ENCODE data around the gene NR2E1.

Gene NR2E1

DNA sequence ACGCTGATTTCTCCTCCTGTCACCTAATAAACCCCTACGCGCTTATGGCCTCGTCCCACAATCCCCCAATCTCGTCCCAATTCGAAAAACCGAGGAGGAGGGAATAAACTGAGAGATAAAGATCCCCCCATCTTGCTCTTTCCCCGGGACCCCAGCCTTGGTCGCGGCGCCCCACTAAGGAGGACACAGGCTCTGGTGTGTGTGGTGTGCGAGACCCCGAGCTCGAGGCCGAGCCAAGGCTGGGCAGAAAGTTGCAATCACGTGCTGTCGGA, 1.3 kb upstream of the NR2E1 start:
- H3K9ac ChIP-seq (ENCODE audit: low read depth in 1 of 2, low read length in 2 of 2): no peak overlapping the region
- H3K27me3 ChIP-seq (ENCODE audit: control insufficient read depth in 1 of 2, insufficient read depth in 2 of 2, low read length in 2 of 2): peaks cover 99 to 100% of the 10 kb centered on the region in 2 donors
- peaks cover 23 to 41% of the 10 kb centered on the region in 2 donors for H3K4me1 ChIP-seq (ENCODE audit: control insufficient read depth in 1 of 2, insufficient read depth in 2 of 2, low read length in 2 of 2)
- no peak overlapping the region for H3K4me3 ChIP-seq (ENCODE audit: low read depth in 1 of 2, low read length in 2 of 2)
- no peaks in the 10 kb centered on the region for H3K36me3 ChIP-seq (ENCODE audit: control insufficient read depth in 1 of 2, insufficient read depth in 2 of 2, low read length in 2 of 2)
- no peak overlapping the region for H3K27ac ChIP-seq (ENCODE audit: low read depth, low read length)
- H3K9me3 ChIP-seq (ENCODE audit: control insufficient read depth in 1 of 2, low read length in 2 of 2): no peaks in the 10 kb centered on the region

DNA sequence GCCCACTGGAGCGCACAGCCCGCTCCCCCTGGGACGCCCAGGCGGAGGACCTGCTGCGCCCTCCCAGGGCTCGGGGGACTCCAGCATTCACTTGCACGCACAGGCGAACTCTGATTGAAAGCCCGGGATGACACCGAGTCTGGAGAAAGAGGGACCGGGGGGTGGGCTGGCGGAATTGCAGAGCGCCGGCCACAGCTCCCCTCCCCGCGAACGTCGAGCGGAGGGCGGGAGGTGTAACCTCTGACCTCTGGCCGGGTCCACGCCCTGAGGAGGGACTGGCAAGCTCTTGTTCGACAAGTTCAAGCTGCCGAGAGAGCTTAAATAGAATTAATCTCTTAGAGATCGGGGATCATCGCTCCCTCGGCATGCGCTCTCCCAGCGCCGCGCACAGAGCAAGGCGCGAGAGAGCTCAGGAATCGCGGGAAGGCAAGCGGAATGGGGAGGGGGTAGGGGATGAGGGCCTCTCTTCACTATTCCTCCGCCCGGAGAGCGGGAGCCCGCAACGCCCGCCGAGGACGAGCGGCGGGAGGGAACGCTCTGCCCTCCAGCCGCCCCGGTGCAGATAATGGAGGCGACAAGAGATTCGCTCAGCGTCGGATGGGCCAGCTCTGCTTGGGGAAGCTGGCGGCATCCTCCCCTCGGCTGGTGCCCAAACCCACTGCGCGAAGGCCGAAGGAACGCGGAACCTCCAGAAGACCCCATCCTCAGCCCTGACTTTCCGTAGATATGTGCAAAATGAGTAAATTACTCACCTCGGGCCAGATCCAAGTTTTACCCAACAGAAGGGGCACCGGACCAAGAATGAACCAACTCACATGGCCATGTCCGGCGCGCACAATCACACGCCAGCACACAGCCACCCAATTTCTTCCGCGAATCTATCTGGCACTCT, 761 bp upstream of the NR2E1 start:
- Histone ChIP-seq H3K4me3 (ENCODE audit: low read depth in 1 of 2, low read length in 2 of 2) (peak overlapping the region in 1 of 2 donors; percentile 23), H3K9ac (ENCODE audit: low read depth in 1 of 2, low read length in 2 of 2) (no peak overlapping the region), H3K36me3 (ENCODE audit: control insufficient read depth in 1 of 2, insufficient read depth in 2 of 2, low read length in 2 of 2) (no peaks in the 10 kb centered on the region), H3K27me3 (ENCODE audit: control insufficient read depth in 1 of 2, insufficient read depth in 2 of 2, low read length in 2 of 2) (peaks cover 97 to 98% of the 10 kb centered on the region in 2 donors), H3K4me1 (ENCODE audit: control insufficient read depth in 1 of 2, insufficient read depth in 2 of 2, low read length in 2 of 2) (peaks cover 25 to 42% of the 10 kb centered on the region in 2 donors), H3K9me3 (ENCODE audit: control insufficient read depth in 1 of 2, low read length in 2 of 2) (no peaks in the 10 kb centered on the region), H3K27ac (ENCODE audit: low read depth, low read length) (no peak overlapping the region)

GRCh38 chr6:108166664-108167448, 1.0 kb downstream of the NR2E1 start:
- H3K4me1 ChIP-seq (ENCODE audit: control insufficient read depth in 1 of 2, insufficient read depth in 2 of 2, low read length in 2 of 2): peaks cover 25 to 42% of the 10 kb centered on the region in 2 donors
- H3K27ac ChIP-seq (ENCODE audit: low read depth, low read length): no peak overlapping the region
- no peaks in the 10 kb centered on the region for H3K36me3 ChIP-seq (ENCODE audit: control insufficient read depth in 1 of 2, insufficient read depth in 2 of 2, low read length in 2 of 2)
- no peak overlapping the region for H3K9ac ChIP-seq (ENCODE audit: low read depth in 1 of 2, low read length in 2 of 2)
- peaks cover 97 to 98% of the 10 kb centered on the region in 2 donors for H3K27me3 ChIP-seq (ENCODE audit: control insufficient read depth in 1 of 2, insufficient read depth in 2 of 2, low read length in 2 of 2)
- H3K9me3 ChIP-seq (ENCODE audit: control insufficient read depth in 1 of 2, low read length in 2 of 2): no peaks in the 10 kb centered on the region
- peak overlapping the region; percentile 10 to 30 for H3K4me3 ChIP-seq (ENCODE audit: low read depth in 1 of 2, low read length in 2 of 2)

DNA sequence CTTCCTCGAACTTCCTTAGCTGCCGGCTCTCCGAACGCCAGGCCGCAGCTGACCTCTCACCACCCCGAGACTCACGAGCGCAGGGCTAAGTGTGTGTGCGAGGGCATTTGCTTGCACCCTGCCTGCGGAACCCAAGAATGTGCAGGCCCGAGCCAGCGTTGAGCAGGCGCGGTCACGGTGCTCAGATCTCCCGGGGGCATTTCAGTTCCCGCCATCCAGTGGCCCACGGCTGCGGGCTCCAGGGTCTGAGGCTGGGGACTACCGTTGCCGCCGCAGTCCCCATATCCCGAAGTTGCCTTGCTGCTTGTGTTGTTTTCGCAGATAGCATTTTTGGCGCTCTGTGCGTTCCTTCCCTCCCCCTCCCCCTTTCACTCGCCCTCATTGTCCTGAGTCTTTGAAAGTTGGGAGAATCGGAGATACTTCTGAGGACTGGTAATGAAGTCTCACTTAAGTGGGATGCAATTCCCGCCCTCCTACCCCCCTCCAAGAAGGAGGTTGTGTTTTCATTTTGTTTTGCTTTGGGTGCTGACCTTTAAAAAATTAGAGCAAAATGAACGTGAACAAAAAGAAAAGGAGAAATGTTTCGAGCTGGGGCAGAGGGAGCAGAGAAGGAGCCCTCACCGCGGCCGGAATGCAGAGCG, 1.7 kb downstream of the NR2E1 start:
- Histone ChIP-seq H3K4me3 (ENCODE audit: low read depth in 1 of 2, low read length in 2 of 2) (peak overlapping the region; percentile 10 to 54), H3K4me1 (ENCODE audit: control insufficient read depth in 1 of 2, insufficient read depth in 2 of 2, low read length in 2 of 2) (peaks cover 25 to 42% of the 10 kb centered on the region in 2 donors), H3K27ac (ENCODE audit: low read depth, low read length) (no peak overlapping the region), H3K27me3 (ENCODE audit: control insufficient read depth in 1 of 2, insufficient read depth in 2 of 2, low read length in 2 of 2) (peaks cover 97 to 98% of the 10 kb centered on the region in 2 donors), H3K9me3 (ENCODE audit: control insufficient read depth in 1 of 2, low read length in 2 of 2) (no peaks in the 10 kb centered on the region), H3K9ac (ENCODE audit: low read depth in 1 of 2, low read length in 2 of 2) (no peak overlapping the region), H3K36me3 (ENCODE audit: control insufficient read depth in 1 of 2, insufficient read depth in 2 of 2, low read length in 2 of 2) (no peaks in the 10 kb centered on the region)

- H3K27ac ChIP-seq (ENCODE audit: low read depth, low read length): no peak overlapping the region
- H3K27me3 ChIP-seq (ENCODE audit: control insufficient read depth in 1 of 2, insufficient read depth in 2 of 2, low read length in 2 of 2): peaks cover 97% of the 10 kb centered on the region in 2 donors
- H3K9me3 ChIP-seq (ENCODE audit: control insufficient read depth in 1 of 2, low read length in 2 of 2): no peaks in the 10 kb centered on the region
- no peak overlapping the region for H3K9ac ChIP-seq (ENCODE audit: low read depth in 1 of 2, low read length in 2 of 2)
- peak overlapping the region in 1 of 2 donors; percentile 54 for H3K4me3 ChIP-seq (ENCODE audit: low read depth in 1 of 2, low read length in 2 of 2)
- H3K4me1 ChIP-seq (ENCODE audit: control insufficient read depth in 1 of 2, insufficient read depth in 2 of 2, low read length in 2 of 2): peaks cover 25 to 42% of the 10 kb centered on the region in 2 donors
- no peaks in the 10 kb centered on the region for H3K36me3 ChIP-seq (ENCODE audit: control insufficient read depth in 1 of 2, insufficient read depth in 2 of 2, low read length in 2 of 2)
Observed at GRCh38 chr6:108168090-108168463, 2.3 kb downstream of the NR2E1 start.

DNA sequence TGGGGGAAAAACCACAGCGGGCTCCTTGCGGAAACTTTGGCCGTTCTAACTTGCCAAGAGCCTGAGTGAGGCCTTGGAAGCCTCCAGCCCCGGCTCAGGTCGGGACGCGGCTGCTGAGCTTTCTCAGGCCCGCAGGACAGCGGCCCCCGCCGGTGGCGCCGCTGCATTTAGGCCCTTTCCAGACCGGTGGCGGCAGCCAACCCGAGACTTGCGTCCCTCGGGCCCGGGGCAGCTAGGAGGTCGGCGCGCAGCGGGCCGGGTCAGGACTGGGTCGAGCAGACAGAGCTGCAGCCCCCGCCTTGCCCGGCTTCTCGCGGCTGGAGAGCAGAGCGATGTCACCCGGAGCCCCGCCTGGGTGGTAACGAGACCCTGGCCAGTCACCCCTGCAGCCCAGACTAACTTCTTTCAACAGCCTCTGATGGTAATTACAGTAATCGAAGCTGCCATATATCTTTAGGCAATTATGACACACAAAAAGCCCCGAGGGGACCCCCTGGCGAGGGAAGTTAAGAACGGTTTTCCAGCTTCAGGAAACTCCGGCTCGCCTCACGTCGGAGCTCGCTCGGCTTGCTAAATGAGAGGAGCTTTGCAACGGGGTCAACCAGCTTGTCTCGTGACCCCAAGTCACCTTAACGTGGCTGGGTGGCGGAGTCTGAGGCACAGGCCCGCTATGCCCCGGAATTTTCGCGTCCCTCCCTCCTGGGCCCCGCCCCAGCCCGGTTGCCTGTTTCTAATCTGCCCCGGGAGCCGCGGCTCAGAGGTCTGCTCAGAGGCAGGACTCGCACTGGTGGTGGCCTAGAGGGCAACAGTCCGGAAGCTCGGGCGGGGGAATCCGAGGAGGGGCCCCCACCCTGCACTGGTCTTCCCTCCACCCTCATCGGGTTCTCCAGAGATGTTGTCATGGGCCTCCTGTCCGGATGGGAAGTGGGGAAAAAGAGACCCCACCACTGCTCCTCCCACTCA, 3.0 kb downstream of the NR2E1 start:
- Histone ChIP-seq H3K36me3 (ENCODE audit: control insufficient read depth in 1 of 2, insufficient read depth in 2 of 2, low read length in 2 of 2) (no peaks in the 10 kb centered on the region), H3K4me1 (ENCODE audit: control insufficient read depth in 1 of 2, insufficient read depth in 2 of 2, low read length in 2 of 2) (peaks cover 25 to 42% of the 10 kb centered on the region in 2 donors), H3K27ac (ENCODE audit: low read depth, low read length) (no peak overlapping the region), H3K4me3 (ENCODE audit: low read depth in 1 of 2, low read length in 2 of 2) (peak overlapping the region in 1 of 2 donors; percentile 54), H3K27me3 (ENCODE audit: control insufficient read depth in 1 of 2, insufficient read depth in 2 of 2, low read length in 2 of 2) (peaks cover 93 to 97% of the 10 kb centered on the region in 2 donors), H3K9ac (ENCODE audit: low read depth in 1 of 2, low read length in 2 of 2) (no peak overlapping the region), H3K9me3 (ENCODE audit: control insufficient read depth in 1 of 2, low read length in 2 of 2) (no peaks in the 10 kb centered on the region)

DNA sequence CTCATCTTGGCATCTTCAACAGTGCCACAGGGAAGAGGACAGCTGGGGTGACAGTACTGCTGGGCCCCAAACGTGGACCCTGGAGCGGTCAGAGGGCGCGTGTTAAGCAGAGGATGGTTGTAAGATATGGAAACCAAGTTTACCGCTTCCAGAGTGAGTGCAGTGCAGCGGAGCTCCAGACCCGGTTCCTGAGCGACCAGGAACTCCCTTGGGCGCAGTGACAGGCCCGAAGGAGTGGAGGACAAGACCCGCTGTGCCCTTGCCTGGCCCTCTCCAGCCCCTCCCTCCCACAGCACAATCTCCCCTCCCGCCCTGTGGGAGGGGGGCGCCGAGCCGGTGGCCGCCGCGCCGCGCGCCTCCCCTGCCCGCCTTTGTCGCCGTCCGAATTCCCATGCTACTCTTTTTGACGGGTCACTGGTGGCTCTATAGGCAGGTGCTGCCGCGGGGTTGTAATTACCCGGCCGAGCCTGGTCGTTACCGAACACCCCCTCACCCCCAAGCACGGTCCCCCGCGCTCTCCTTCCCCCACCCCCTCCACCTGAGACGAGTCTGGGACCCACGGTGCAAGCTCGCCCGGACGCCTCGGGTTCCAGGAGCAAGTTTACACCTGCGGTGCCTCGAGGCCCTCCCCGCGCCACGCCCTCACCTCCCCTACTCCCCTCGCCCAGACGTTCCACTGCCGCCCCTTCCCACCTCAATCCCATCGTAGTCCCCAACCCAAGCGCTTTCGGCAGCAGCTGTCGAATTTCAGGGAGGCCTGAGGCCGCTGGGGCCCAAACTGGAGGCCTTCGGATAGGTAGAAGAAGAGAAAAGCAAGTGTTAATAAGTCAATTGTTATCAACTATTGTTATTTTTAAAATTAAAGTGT, 3.9 kb downstream of the NR2E1 start:
- no peak overlapping the region for H3K9ac ChIP-seq (ENCODE audit: low read depth in 1 of 2, low read length in 2 of 2)

GRCh38 chr6:108170332-108171290, 4.8 kb downstream of the NR2E1 start:
- no peaks in the 10 kb centered on the region for H3K36me3 ChIP-seq (ENCODE audit: control insufficient read depth in 1 of 2, insufficient read depth in 2 of 2, low read length in 2 of 2)
- no peak overlapping the region for H3K4me3 ChIP-seq (ENCODE audit: low read depth in 1 of 2, low read length in 2 of 2)
- no peak overlapping the region for H3K27ac ChIP-seq (ENCODE audit: low read depth, low read length)
- H3K27me3 ChIP-seq (ENCODE audit: control insufficient read depth in 1 of 2, insufficient read depth in 2 of 2, low read length in 2 of 2): peaks cover 93 to 97% of the 10 kb centered on the region in 2 donors
- no peaks in the 10 kb centered on the region for H3K9me3 ChIP-seq (ENCODE audit: control insufficient read depth in 1 of 2, low read length in 2 of 2)
- H3K4me1 ChIP-seq (ENCODE audit: control insufficient read depth in 1 of 2, insufficient read depth in 2 of 2, low read length in 2 of 2): peaks cover 25 to 37% of the 10 kb centered on the region in 2 donors
- no peak overlapping the region for H3K9ac ChIP-seq (ENCODE audit: low read depth in 1 of 2, low read length in 2 of 2)

More for the DNA sequence above, 3.9 kb downstream of the NR2E1 start:
- Histone ChIP-seq H3K9me3 (ENCODE audit: control insufficient read depth in 1 of 2, low read length in 2 of 2) (no peaks in the 10 kb centered on the region), H3K4me1 (ENCODE audit: control insufficient read depth in 1 of 2, insufficient read depth in 2 of 2, low read length in 2 of 2) (peaks cover 25 to 40% of the 10 kb centered on the region in 2 donors), H3K36me3 (ENCODE audit: control insufficient read depth in 1 of 2, insufficient read depth in 2 of 2, low read length in 2 of 2) (no peaks in the 10 kb centered on the region), H3K27me3 (ENCODE audit: control insufficient read depth in 1 of 2, insufficient read depth in 2 of 2, low read length in 2 of 2) (peaks cover 93 to 97% of the 10 kb centered on the region in 2 donors), H3K4me3 (ENCODE audit: low read depth in 1 of 2, low read length in 2 of 2) (peak overlapping the region in 1 of 2 donors; percentile 54), H3K27ac (ENCODE audit: low read depth, low read length) (no peak overlapping the region)
